HepG2 (cell line): ENCODE measurements around the gene PGAP1. TPM values are rescaled to one million over a fixed set of nuclear protein-coding genes. Genes with fewer than 3 reads are reported as not detected.
A peak's percentile ranks its signal among the peaks of the same experiment; 100 is the strongest.

Experiments
- ATAC-seq: fragments of 200-7000 bp; cut with Tn5 transposase; 3 replicates; pipeline ENCODE4 v1.9.1; 2020; ENCODE audit warnings: mild to moderate bottlenecking, moderate library complexity
- BruUV-seq: library from RNA; stranded (reverse); fragments of 400-500 nt; replicated peaks from 2 replicates; lab custom pipeline; 2021; lab: Mats Ljungman, UMichigan
- CTCF ChIA-PET: fragments of 300-600 bp; formaldehyde crosslinking; extraction: SDS; loops from one replicate; lab custom pipeline; 2021; ENCODE audit warnings: low total read pairs, inconsistent platforms, low intra/inter-chr PET ratio; lab: Yijun Ruan, JAX
- POLR2A ChIA-PET: fragments of 350-600 bp; sonication (Branson Sonifier 250); formaldehyde crosslinking; loops from one replicate; lab custom pipeline; 2020; ENCODE audit warnings: antibody characterized with exemption, inconsistent platforms; lab: Yijun Ruan, JAX
- DNase-seq: peaks from one replicate; pipeline ENCODE4 v3.0.0-alpha.2; 2015; ENCODE audit warnings: low spot score
- FAIRE-seq: peaks from 3 replicates; lab custom pipeline; 2011; peaks lifted over from hg19 to GRCh38; lab: Jason Lieb, UNC
- H2AFZ ChIP-seq: one replicate; pipeline ENCODE4 v1.6.1; 2011; ENCODE audit warnings: low read length, inconsistent platforms
- H3K27ac ChIP-seq: fragments of 300-600 bp; 3 replicates; pipeline ENCODE4 v1.8.0; 2011; ENCODE audit warnings: mixed run types, mild to moderate bottlenecking, mixed read lengths, low read length, inconsistent platforms; ENCODE audit not compliant: insufficient read depth; ENCODE audit errors: extremely low read length
- H3K27me3 ChIP-seq, 2 experiments: fragments of 200-600 bp in 1 of 2; 2 replicates in 1 of 2; 3 replicates in 1 of 2; pipeline versions ENCODE4 v1.6.0 to v1.8.0; 2011; ENCODE audit warnings: low read length in 2 of 2, mild to moderate bottlenecking in 2 of 2, moderate library complexity in 2 of 2, inconsistent platforms in 1 of 2; ENCODE audit not compliant: insufficient read depth in 2 of 2, control insufficient read depth in 1 of 2
- H3K36me3 ChIP-seq, 2 experiments: fragments of 200-600 bp in 1 of 2; replicated peaks in 1 of 2; 2 replicates in 1 of 2; 3 replicates in 1 of 2; pipeline versions ENCODE4 v1.5.1 to v1.8.0; 2011; ENCODE audit warnings: low read length in 2 of 2, inconsistent platforms in 1 of 2; ENCODE audit not compliant: insufficient read depth in 2 of 2, control insufficient read depth in 1 of 2
- H3K4me1 ChIP-seq: 2 replicates; pipeline ENCODE4 v1.5.1; 2012; ENCODE audit warnings: low read length, inconsistent platforms; ENCODE audit not compliant: insufficient read depth
- H3K4me2 ChIP-seq: 2 replicates; pipeline ENCODE4 v1.6.0; 2011; ENCODE audit warnings: low read depth, low read length, inconsistent platforms
- H3K4me3 ChIP-seq, 3 experiments: fragments of 200-600 bp in 1 of 3; sonication (generic), shearing (Covaris generic) in 1 of 3; replicated peaks in 1 of 3; 2 replicates each; pipeline ENCODE4 v1.5.1; 2011 to 2016; ENCODE audit warnings: low read length in 3 of 3, inconsistent platforms in 2 of 3, low read depth in 2 of 3, mild to moderate bottlenecking in 2 of 3, control low read depth in 1 of 3, mixed read lengths in 1 of 3; ENCODE audit not compliant: insufficient read depth in 1 of 3
- H3K79me2 ChIP-seq: one replicate; pipeline ENCODE4 v1.6.1; 2011; ENCODE audit warnings: low read length, inconsistent platforms; ENCODE audit not compliant: insufficient read depth
- H3K9ac ChIP-seq: 2 replicates; pipeline ENCODE4 v1.6.0; 2011; ENCODE audit warnings: mild to moderate bottlenecking, low read depth, low read length, inconsistent platforms; ENCODE audit not compliant: insufficient read depth
- H3K9me3 ChIP-seq: 2 replicates; pipeline ENCODE4 v1.5.1; 2012; ENCODE audit warnings: mild to moderate bottlenecking, low read length
- H4K20me1 ChIP-seq: 2 replicates; pipeline ENCODE4 v1.6.0; 2011; ENCODE audit warnings: inconsistent platforms, mild to moderate bottlenecking, low read length, moderate library complexity; ENCODE audit not compliant: insufficient read depth
- BCLAF1 ChIP-seq: fragments of 450-650 bp; IDR thresholded peaks from 2 replicates; pipeline ENCODE4 v1.6.1; 2017; ENCODE audit warnings: mild to moderate bottlenecking
- CHCHD3 ChIP-seq: sonication (generic); formaldehyde crosslinking; IDR thresholded peaks from 2 replicates; pipeline ENCODE4 v1.8.0; 2022; ENCODE audit warnings: mild to moderate bottlenecking, missing genetic modification reagents, moderate library complexity
- E2F5 ChIP-seq: sonication (generic); formaldehyde crosslinking; conservative IDR thresholded peaks from 2 replicates; pipeline ENCODE4 v1.4.0; 2020; ENCODE audit warnings: missing genetic modification reagents
- KDM3A ChIP-seq: IDR thresholded peaks from 2 replicates; pipeline ENCODE4 v1.6.1; 2018; ENCODE audit warnings: low read depth, missing compliant biosample characterization
- NFE2L2 ChIP-seq: fragments of 150-350 bp; IDR thresholded peaks from 2 replicates; pipeline ENCODE4 v1.6.1; 2014; ENCODE audit warnings: low read length
- ZBTB38 ChIP-seq: sonication (generic); formaldehyde crosslinking; IDR thresholded peaks from 2 replicates; pipeline ENCODE4 v1.5.1; 2020; ENCODE audit warnings: mild to moderate bottlenecking, missing genetic modification reagents
- ZNF292 ChIP-seq: sonication (generic); formaldehyde crosslinking; IDR thresholded peaks from 2 replicates; pipeline ENCODE4 v1.8.1; 2022; ENCODE audit warnings: mild to moderate bottlenecking, low read depth, missing genetic modification reagents, borderline replicate concordance
- WGBS: methylation state at CpG from one replicate; pipeline ENCODE4 v1.1.6; 2017; ENCODE audit warnings: low lambda C conversion rate; 5-methylcytosine and 5-hydroxymethylcytosine counted together
- in situ Hi-C: cut with HindIII; loops from 2 replicates; pipeline ENCODE4 v1.10.0; 2017; ENCODE audit warnings: low pct_unique_long_range_greater_than_20kb; ENCODE audit not compliant: extremely low pct_ligation_motif_present
- intact Hi-C: fragments of 100-400 bp; cut with micrococcal nuclease; formaldehyde crosslinking; loops from one replicate; pipeline ENCODE4 v1.10.0; 2022; ENCODE audit not compliant: unreplicated experiment
- polyA plus RNA-seq, 8 experiments: library from polyadenylated mRNA; depleted of rRNA in 3 of 8; stranded (reverse) in 7 of 8; unstranded in 1 of 8; fragments of >200 nt; fragmentation: Illumina TruSeq in 4 of 8; extraction: Trizol in 4 of 8; gene quantifications; 2 replicates each; pipeline versions ENCODE4 v1.2.1 to v1.2.3, GENCODE V29; 2011 to 2016; ENCODE audit warnings: low read depth in 4 of 8, missing spikeins in 1 of 8, mixed read lengths in 1 of 8; ENCODE audit not compliant: insufficient read depth in 1 of 8
- total RNA-seq, 5 experiments: library from RNA; depleted of rRNA; stranded (reverse); fragments of >200 nt; fragmentation: Illumina TruSeq; extraction: Trizol; gene quantifications; 2 replicates each; pipeline ENCODE4 v1.2.3, GENCODE V29; 2016; ENCODE audit warnings: low read depth in 1 of 5

PGAP1 gene
- total and polyA plus RNA-seq, 2 of the 13 experiments (the other 11 are each of a cell fraction or from before 2014, with no cell fraction given): 4.1 to 6.4 TPM

GRCh38 chr2:196887431-196887830, 39.1 kb downstream of the PGAP1 start (continued):
- no peak for TF ChIP-seq CHCHD3
- TF ChIP-seq ZNF292 (CRISPR knock-in tag): no peak
- no peak for TF ChIP-seq KDM3A (CRISPR knock-in tag)
- TF ChIP-seq BCLAF1: no peak
- no peak for TF ChIP-seq E2F5 (CRISPR knock-in tag)

- FAIRE-seq: no peak
- ChIA-PET CTCF (no interaction called here), POLR2A (no interaction called here)
- no peaks in the 10 kb centered on the region for H3K4me1 ChIP-seq
- no TSS peak for BruUV-seq
- no peak overlapping the region for H3K4me2 ChIP-seq
- H2AFZ ChIP-seq: no peak overlapping the region
- TF ChIP-seq ZBTB38 (CRISPR knock-in tag): no peak
- peak; percentile 59 for TF ChIP-seq NFE2L2
- no peak overlapping the region for H3K9ac ChIP-seq
- intact Hi-C loops (no loop called here), in situ Hi-C loops (no loop called here)
- peaks cover 0 to 10% of the 10 kb centered on the region in 2 experiments; a peak in 3 of 5 replicates for H3K36me3 ChIP-seq
- no peaks in the 10 kb centered on the region for H3K79me2 ChIP-seq
- no peak for ATAC-seq
- no peaks in the 10 kb centered on the region for H3K27me3 ChIP-seq
- no peak overlapping the region for H3K27ac ChIP-seq
- H3K4me3 ChIP-seq: no peak overlapping the region
- WGBS: 94% methylated on average over 2 of the region's 2 CpGs
- no peaks in the 10 kb centered on the region for H3K9me3 ChIP-seq
- H4K20me1 ChIP-seq: no peaks in the 10 kb centered on the region; the same call in 1 of the 2 replicates
- DNase-seq: no peak
These were observed 42.1 kb downstream of the PGAP1 start for GRCh38 chr2:196884368-196884767.
